Measurements from ENCODE around the gene ZNF536. TPM values are rescaled to one million over a fixed set of nuclear protein-coding genes. Genes with fewer than 3 reads are reported as not detected.

Gene ZNF536
- total RNA-seq, 1 donor from 2014 or later: 0.43 TPM

- Histone ChIP-seq H3K36me3 (ENCODE audit: insufficient read depth, low read length) (no peaks in the 10 kb centered on the region), H3K9ac (ENCODE audit: low read length) (no peak overlapping the region), H3K9me3 (ENCODE audit: insufficient read depth, low read depth, low read length) (peaks cover 4% of the 10 kb centered on the region), H3K4me3 (ENCODE audit: insufficient read depth, low read depth, low read length) (no peak overlapping the region), H3K79me2 (ENCODE audit: insufficient read depth, low read length) (no peaks in the 10 kb centered on the region), H3K4me1 (ENCODE audit: insufficient read depth, low read length) (no peaks in the 10 kb centered on the region), H4K20me1 (ENCODE audit: insufficient read depth, low read length) (no peaks in the 10 kb centered on the region), H3K4me2 (ENCODE audit: low read length) (no peak overlapping the region), H2AFZ (ENCODE audit: low read depth, low read length) (no peak overlapping the region), H3K27ac (ENCODE audit: low read depth, low read length) (no peak overlapping the region), H3K27me3 (ENCODE audit: insufficient read depth, low read length) (no peaks in the 10 kb centered on the region)
- DNase-seq (ENCODE audit: low read depth): no peak
- no peaks in the 10 kb centered on the region for H3K4me1 Mint-ChIP-seq (ENCODE audit: low read depth, unreplicated experiment)
- no peaks in the 10 kb centered on the region for H3K9me3 Mint-ChIP-seq (ENCODE audit: unreplicated experiment)
- peaks cover 12% of the 10 kb centered on the region for H3K27me3 Mint-ChIP-seq (ENCODE audit: low read depth, unreplicated experiment)
- TF ChIP-seq EZH2 (IDR thresholded peaks at IDR 0.05; ENCODE audit: insufficient read depth, low read length): no peak
- TF ChIP-seq CTCF (IDR thresholded peaks at IDR 0.05; ENCODE audit: insufficient read depth, low read depth, low read length): no peak
- no peak overlapping the region for H3K4me3 Mint-ChIP-seq (ENCODE audit: unreplicated experiment)
- H3K27ac Mint-ChIP-seq (ENCODE audit: unreplicated experiment): no peak overlapping the region
- no peaks in the 10 kb centered on the region for H3K36me3 Mint-ChIP-seq (ENCODE audit: low read depth, unreplicated experiment)
- no peak for FAIRE-seq
Measured at GRCh38 chr19:30547246-30547645, 175.1 kb downstream of the ZNF536 start.

GRCh38 chr19:30549151-30549550, 177.0 kb downstream of the ZNF536 start:
- Histone ChIP-seq H2AFZ (ENCODE audit: low read depth, low read length) (no peak overlapping the region), H3K79me2 (ENCODE audit: insufficient read depth, low read length) (no peaks in the 10 kb centered on the region), H3K36me3 (ENCODE audit: insufficient read depth, low read length) (no peaks in the 10 kb centered on the region), H3K27me3 (ENCODE audit: insufficient read depth, low read length) (no peaks in the 10 kb centered on the region), H3K4me2 (ENCODE audit: low read length) (no peak overlapping the region), H3K9me3 (ENCODE audit: insufficient read depth, low read depth, low read length) (no peaks in the 10 kb centered on the region), H3K4me1 (ENCODE audit: insufficient read depth, low read length) (no peaks in the 10 kb centered on the region), H4K20me1 (ENCODE audit: insufficient read depth, low read length) (no peaks in the 10 kb centered on the region), H3K4me3 (ENCODE audit: insufficient read depth, low read depth, low read length) (no peak overlapping the region), H3K9ac (ENCODE audit: low read length) (no peak overlapping the region), H3K27ac (ENCODE audit: low read depth, low read length) (no peak overlapping the region)
- Mint-ChIP-seq H3K27ac (ENCODE audit: unreplicated experiment) (no peak overlapping the region), H3K4me3 (ENCODE audit: unreplicated experiment) (no peak overlapping the region), H3K4me1 (ENCODE audit: low read depth, unreplicated experiment) (no peaks in the 10 kb centered on the region), H3K36me3 (ENCODE audit: low read depth, unreplicated experiment) (no peaks in the 10 kb centered on the region), H3K27me3 (ENCODE audit: low read depth, unreplicated experiment) (peaks cover 10% of the 10 kb centered on the region), H3K9me3 (ENCODE audit: unreplicated experiment) (no peaks in the 10 kb centered on the region)
- FAIRE-seq (no peak), DNase-seq (ENCODE audit: low read depth) (no peak)
- TF ChIP-seq EZH2 (IDR thresholded peaks at IDR 0.05; ENCODE audit: insufficient read depth, low read length): no peak
- TF ChIP-seq CTCF (IDR thresholded peaks at IDR 0.05; ENCODE audit: insufficient read depth, low read depth, low read length): no peak

GRCh38 chr19:30551271-30551670, 179.1 kb downstream of the ZNF536 start:
- no peaks in the 10 kb centered on the region for H3K79me2 ChIP-seq (ENCODE audit: insufficient read depth, low read length)
- Mint-ChIP-seq H3K27me3 (ENCODE audit: low read depth, unreplicated experiment) (peaks cover 13% of the 10 kb centered on the region), H3K4me3 (ENCODE audit: unreplicated experiment) (no peak overlapping the region), H3K4me1 (ENCODE audit: low read depth, unreplicated experiment) (no peaks in the 10 kb centered on the region), H3K27ac (ENCODE audit: unreplicated experiment) (no peak overlapping the region), H3K36me3 (ENCODE audit: low read depth, unreplicated experiment) (no peaks in the 10 kb centered on the region), H3K9me3 (ENCODE audit: unreplicated experiment) (no peaks in the 10 kb centered on the region)
- no peaks in the 10 kb centered on the region for H3K4me1 ChIP-seq (ENCODE audit: insufficient read depth, low read length)
- no peak overlapping the region for H3K27ac ChIP-seq (ENCODE audit: low read depth, low read length)
- H3K4me3 ChIP-seq (ENCODE audit: insufficient read depth, low read depth, low read length): no peak overlapping the region
- H3K27me3 ChIP-seq (ENCODE audit: insufficient read depth, low read length): no peaks in the 10 kb centered on the region
- no peak overlapping the region for H2AFZ ChIP-seq (ENCODE audit: low read depth, low read length)
- no peak overlapping the region for H3K9ac ChIP-seq (ENCODE audit: low read length)
- DNase-seq (ENCODE audit: low read depth): no peak
- TF ChIP-seq CTCF (IDR thresholded peaks at IDR 0.05; ENCODE audit: insufficient read depth, low read depth, low read length) (no peak), EZH2 (IDR thresholded peaks at IDR 0.05; ENCODE audit: insufficient read depth, low read length) (no peak)
- H3K4me2 ChIP-seq (ENCODE audit: low read length): no peak overlapping the region
- no peaks in the 10 kb centered on the region for H4K20me1 ChIP-seq (ENCODE audit: insufficient read depth, low read length)
- H3K9me3 ChIP-seq (ENCODE audit: insufficient read depth, low read depth, low read length): no peaks in the 10 kb centered on the region
- FAIRE-seq: no peak
- no peaks in the 10 kb centered on the region for H3K36me3 ChIP-seq (ENCODE audit: insufficient read depth, low read length)

All from astrocyte (in vitro differentiated cells and primary cell).